GM12865 (cell line): ENCODE data around the gene ZNF724.
"Not testable (repeated sequence)": the region's sequence is repeated elsewhere in the genome, so short reads cannot be mapped to it uniquely, and the experiment has no call there.

Experiments
- DNase-seq: peaks from one replicate; pipeline ENCODE4 v3.0.0; 2010; ENCODE audit warnings: low read depth
- H3K4me3 ChIP-seq: 2 replicates; pipeline ENCODE4 v1.5.1; 2011; ENCODE audit warnings: mild to moderate bottlenecking, low read depth, low read length, control low read depth
- CTCF ChIP-seq: IDR thresholded peaks from 2 replicates; pipeline ENCODE4 v1.5.1; 2011; ENCODE audit warnings: low read length, control low read depth, low read depth, inconsistent platforms; ENCODE audit not compliant: insufficient read depth; ENCODE audit errors: missing control alignments

Gene ZNF724

GRCh38 chr19:23249911-23250649 is at the start of gene ZNF724:
Gene ZNF724 (minus strand): TSS chr19:23250394. CDS start chr19:23250242, 152 bp downstream.
- TF ChIP-seq CTCF, result no peak
- H3K4me3 ChIP-seq, result peak within 1 kb of the TSS; percentile 97
- DNase-seq, result peak; percentile 99

GRCh38 chr19:23294141-23294540 is 43.9 kb upstream of the ZNF724 start:
- no peak for DNase-seq
- no peak overlapping the region for H3K4me3 ChIP-seq
- no peak for TF ChIP-seq CTCF

- H3K4me3 ChIP-seq, result not testable (repeated sequence)
Observed at GRCh38 chr19:23289966-23290365, 39.8 kb upstream of the ZNF724 start.

DNA sequence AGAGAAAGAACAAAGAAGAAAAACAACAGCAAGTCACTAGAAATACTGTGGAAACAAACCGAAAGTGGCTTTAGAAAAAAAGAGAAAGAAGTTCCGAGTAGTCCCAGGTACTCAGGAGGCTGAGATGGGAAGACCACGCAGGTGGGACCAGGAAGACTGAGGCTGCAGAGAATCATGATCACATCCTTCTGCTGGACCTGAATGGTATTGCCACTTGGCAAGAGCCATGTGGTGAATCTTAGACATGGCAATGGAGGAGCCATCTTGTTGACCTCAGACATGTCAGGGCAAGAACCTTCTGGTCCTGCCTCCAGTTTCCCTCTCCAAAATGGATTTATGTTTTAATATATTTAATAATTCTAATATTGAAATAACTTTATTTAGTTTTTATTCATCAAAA is 37.4 kb upstream of the ZNF724 start:
- no peak overlapping the region for H3K4me3 ChIP-seq
- no peak for DNase-seq
- TF ChIP-seq CTCF, result no peak

More at GRCh38 chr19:23289966-23290365, 39.8 kb upstream of the ZNF724 start:
- DNase-seq, result not testable (repeated sequence)

DNA sequence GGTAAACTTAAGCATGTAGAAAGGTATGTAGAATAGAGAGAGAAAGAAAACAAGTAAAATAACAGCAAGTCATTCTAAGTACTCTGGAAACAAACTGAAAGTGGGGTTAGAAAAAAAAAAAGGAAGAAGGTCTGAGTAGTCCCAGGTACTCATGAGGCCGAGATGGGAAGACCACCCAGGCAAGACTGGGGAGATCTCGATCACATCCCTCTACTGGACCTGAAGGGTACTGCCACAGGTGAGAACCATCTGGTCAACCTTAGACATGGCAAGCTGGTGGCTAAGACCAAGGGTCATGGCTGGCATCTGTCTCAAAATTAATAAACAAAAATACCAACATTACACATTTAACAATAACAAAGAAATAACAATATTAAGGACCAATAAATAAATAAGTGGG is 36.3 kb upstream of the ZNF724 start:
- peak; percentile 15 for DNase-seq
- H3K4me3 ChIP-seq, result no peak overlapping the region
- peak; percentile 15 for TF ChIP-seq CTCF

GRCh38 chr19:23285948-23286347 is 35.8 kb upstream of the ZNF724 start:
- H3K4me3 ChIP-seq, result no peak overlapping the region
- TF ChIP-seq CTCF, result no peak
- DNase-seq, result no peak

- not testable (repeated sequence) for H3K4me3 ChIP-seq, DNase-seq
Observed at GRCh38 chr19:23285326-23285725, 35.1 kb upstream of the ZNF724 start.

DNA sequence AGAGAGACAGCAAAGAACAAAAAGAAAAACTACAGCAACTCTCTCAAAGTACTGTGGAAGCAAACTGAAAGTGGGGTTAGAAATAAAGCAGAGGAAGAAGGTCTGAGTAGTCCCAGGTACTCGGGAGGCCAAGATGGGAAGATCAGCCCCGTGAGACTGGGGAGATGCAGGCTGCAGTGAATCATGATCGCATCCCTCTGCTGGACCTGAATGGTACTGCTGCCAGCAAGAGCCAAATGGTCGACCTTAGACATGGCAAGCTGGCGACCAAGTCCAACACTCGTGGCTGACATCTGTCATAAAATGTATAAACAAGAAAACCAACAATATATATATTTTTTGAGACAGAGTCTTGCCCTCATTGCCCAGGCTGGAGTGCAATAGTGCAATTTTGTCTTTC is 33.7 kb upstream of the ZNF724 start:
- no peak overlapping the region for H3K4me3 ChIP-seq
- DNase-seq, result peak; percentile 54
- peak; percentile 53 for TF ChIP-seq CTCF
